B cell (primary cell): ENCODE measurements around the gene ASPHD2.

Experiments used
- CTCF ChIP-seq: fragments of 200-600 bp; IDR thresholded peaks from one replicate; pipeline ENCODE4 v1.8.0; 2022; ENCODE audit warnings: antibody characterized with exemption, mild to moderate bottlenecking
- EZH2 ChIP-seq: IDR thresholded peaks from 2 replicates; pipeline ENCODE4 v1.6.1; 2012; ENCODE audit warnings: borderline replicate concordance, low read depth, mild to moderate bottlenecking, moderate library complexity, low read length; ENCODE audit not compliant: insufficient read depth, poor library complexity, severe bottlenecking

- TF ChIP-seq CTCF (no peak), EZH2 (no peak)
Observed at GRCh38 chr22:26479043-26479791, 50.2 kb downstream of the ASPHD2 start.
